ENCODE data around the gene BLOC1S3. TPM values are rescaled to one million over a fixed set of nuclear protein-coding genes. Genes with fewer than 3 reads are reported as not detected.

Gene BLOC1S3
- total and polyA plus RNA-seq, 4 donors = 4.2 to 17.3 (median 8.1) TPM

DNA sequence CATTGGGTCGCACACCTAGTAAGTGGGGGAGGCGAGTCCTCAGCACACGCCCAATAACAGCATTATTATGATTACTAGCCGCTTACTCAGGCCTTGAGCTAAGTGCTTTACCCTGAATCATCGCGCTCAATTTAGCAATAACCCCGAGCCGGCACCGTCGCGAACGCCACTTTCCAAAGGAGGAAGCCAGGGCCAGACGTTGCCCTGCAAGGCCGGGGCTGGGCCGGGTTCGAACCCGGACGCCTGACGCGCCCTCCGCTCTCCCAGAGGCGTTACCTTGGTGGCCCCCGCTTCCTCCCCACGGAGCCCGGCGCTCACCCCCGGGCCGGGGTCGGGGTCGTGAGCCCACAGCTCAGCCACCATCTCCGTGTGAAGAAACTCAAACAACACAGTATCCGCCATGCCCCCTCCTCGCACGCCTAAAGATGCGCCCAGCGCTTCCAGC, 745 bp upstream of the BLOC1S3 start, which contains the start of gene TRAPPC6A:
TSS of gene TRAPPC6A (minus strand) at position 421 of the 445 bp plus-strand sequence. CDS start at position 402, 19 bp downstream.
- WGBS, 2 donors = 1% methylated on average over 34 to 36 of the region's 36 CpGs
- H3K27ac ChIP-seq (ENCODE audit: low read depth in 1 of 2, low read length in 1 of 2) = peak within 1 kb of the TSS; percentile 94 to 96
- TF ChIP-seq, protein P1, sequence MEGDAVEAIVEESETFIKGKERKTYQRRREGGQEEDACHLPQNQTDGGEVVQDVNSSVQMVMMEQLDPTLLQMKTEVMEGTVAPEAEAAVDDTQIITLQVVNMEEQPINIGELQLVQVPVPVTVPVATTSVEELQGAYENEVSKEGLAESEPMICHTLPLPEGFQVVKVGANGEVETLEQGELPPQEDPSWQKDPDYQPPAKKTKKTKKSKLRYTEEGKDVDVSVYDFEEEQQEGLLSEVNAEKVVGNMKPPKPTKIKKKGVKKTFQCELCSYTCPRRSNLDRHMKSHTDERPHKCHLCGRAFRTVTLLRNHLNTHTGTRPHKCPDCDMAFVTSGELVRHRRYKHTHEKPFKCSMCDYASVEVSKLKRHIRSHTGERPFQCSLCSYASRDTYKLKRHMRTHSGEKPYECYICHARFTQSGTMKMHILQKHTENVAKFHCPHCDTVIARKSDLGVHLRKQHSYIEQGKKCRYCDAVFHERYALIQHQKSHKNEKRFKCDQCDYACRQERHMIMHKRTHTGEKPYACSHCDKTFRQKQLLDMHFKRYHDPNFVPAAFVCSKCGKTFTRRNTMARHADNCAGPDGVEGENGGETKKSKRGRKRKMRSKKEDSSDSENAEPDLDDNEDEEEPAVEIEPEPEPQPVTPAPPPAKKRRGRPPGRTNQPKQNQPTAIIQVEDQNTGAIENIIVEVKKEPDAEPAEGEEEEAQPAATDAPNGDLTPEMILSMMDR (IDR thresholded peaks at IDR 0.05; ENCODE audit: control extremely low read depth, extremely low read depth) = no peak
- H3K9me3 ChIP-seq (ENCODE audit: control insufficient read depth in 4 of 4, insufficient read depth in 3 of 4, low read length in 3 of 4) = no peaks in the 10 kb centered on the region
- peaks cover 0 to 3% (median 0%) of the 10 kb centered on the region in 4 donors for H3K36me3 ChIP-seq (ENCODE audit: control insufficient read depth in 4 of 4, insufficient read depth in 4 of 4, low read length in 4 of 4)
- DNase-seq (peak in 1 of 3 donors; percentile 34), ATAC-seq (ENCODE audit: insufficient read depth, low FRiP score) (peak; percentile 3)
- peak within 1 kb of the TSS; percentile 72 for H3K4me3 ChIP-seq
- H3K4me1 ChIP-seq (ENCODE audit: control insufficient read depth in 5 of 5, insufficient read depth in 5 of 5, low read length in 5 of 5) = peaks cover 0 to 18% (median 7%) of the 10 kb centered on the region in 5 donors
- H3K9ac ChIP-seq (ENCODE audit: insufficient read depth in 1 of 2, low read length in 2 of 2) = peak within 1 kb of the TSS; percentile 81 to 86
- H3K27me3 ChIP-seq (ENCODE audit: control insufficient read depth in 3 of 3, insufficient read depth in 3 of 3, low read length in 2 of 3) = no peaks in the 10 kb centered on the region

DNA sequence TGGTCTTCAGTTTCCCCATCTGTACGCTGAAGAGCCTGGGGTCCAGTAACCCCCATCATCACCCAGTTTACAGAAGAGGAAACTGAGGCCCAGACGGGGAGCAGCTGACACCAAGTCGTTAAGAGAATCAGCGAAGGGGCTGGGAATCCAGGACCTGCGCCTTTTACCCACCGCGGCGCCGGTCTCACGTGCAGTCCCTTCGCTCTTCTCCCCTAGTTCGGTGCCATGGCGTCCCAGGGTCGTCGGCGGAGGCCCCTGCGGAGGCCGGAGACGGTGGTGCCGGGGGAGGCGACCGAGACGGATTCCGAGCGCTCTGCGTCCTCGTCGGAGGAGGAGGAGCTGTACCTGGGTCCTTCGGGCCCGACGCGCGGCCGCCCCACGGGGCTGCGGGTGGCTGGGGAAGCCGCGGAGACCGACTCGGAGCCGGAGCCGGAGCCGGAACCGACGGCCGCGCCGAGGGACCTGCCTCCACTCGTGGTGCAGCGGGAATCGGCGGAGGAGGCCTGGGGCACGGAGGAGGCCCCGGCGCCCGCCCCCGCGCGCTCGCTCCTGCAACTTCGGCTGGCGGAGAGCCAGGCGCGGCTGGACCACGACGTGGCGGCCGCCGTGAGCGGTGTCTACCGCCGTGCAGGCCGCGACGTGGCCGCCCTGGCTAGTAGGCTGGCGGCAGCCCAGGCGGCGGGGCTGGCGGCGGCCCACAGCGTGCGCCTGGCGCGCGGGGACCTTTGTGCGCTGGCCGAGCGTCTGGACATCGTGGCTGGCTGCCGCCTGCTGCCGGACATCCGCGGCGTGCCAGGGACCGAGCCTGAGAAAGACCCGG, 698 bp downstream of the BLOC1S3 start:
- Histone ChIP-seq H3K4me1 (ENCODE audit: control insufficient read depth in 5 of 5, insufficient read depth in 5 of 5, low read length in 5 of 5) (peaks cover 0 to 18% (median 7%) of the 10 kb centered on the region in 5 donors), H3K36me3 (ENCODE audit: control insufficient read depth in 4 of 4, insufficient read depth in 4 of 4, low read length in 4 of 4) (peaks cover 0 to 3% (median 0%) of the 10 kb centered on the region in 4 donors), H3K27me3 (ENCODE audit: control insufficient read depth in 3 of 3, insufficient read depth in 3 of 3, low read length in 2 of 3) (no peaks in the 10 kb centered on the region), H3K9ac (ENCODE audit: insufficient read depth in 1 of 2, low read length in 2 of 2) (no peak overlapping the region), H3K27ac (ENCODE audit: low read depth in 1 of 2, low read length in 1 of 2) (peak overlapping the region; percentile 83 to 94), H3K4me3 (peak overlapping the region; percentile 72), H3K9me3 (ENCODE audit: control insufficient read depth in 4 of 4, insufficient read depth in 3 of 4, low read length in 3 of 4) (no peaks in the 10 kb centered on the region)
- DNase-seq = peak in 2 of 3 donors; percentile 9 to 29
- WGBS, 2 donors = 2% methylated on average over 57 to 97 of the region's 97 CpGs
- TF ChIP-seq, protein P1 (IDR thresholded peaks at IDR 0.05; ENCODE audit: control extremely low read depth, extremely low read depth) = no peak
- ATAC-seq (ENCODE audit: insufficient read depth, low FRiP score) = no peak

GRCh38 chr19:45179892-45180370, 1.3 kb downstream of the BLOC1S3 start:
- no peaks in the 10 kb centered on the region for H3K27me3 ChIP-seq (ENCODE audit: control insufficient read depth in 3 of 3, insufficient read depth in 3 of 3, low read length in 2 of 3)
- DNase-seq (no peak), ATAC-seq (ENCODE audit: insufficient read depth, low FRiP score) (no peak)
- peak overlapping the region in 1 of 2 donors; percentile 94 for H3K27ac ChIP-seq (ENCODE audit: low read depth in 1 of 2, low read length in 1 of 2)
- H3K36me3 ChIP-seq (ENCODE audit: control insufficient read depth in 4 of 4, insufficient read depth in 4 of 4, low read length in 4 of 4) = peaks cover 0 to 3% (median 0%) of the 10 kb centered on the region in 4 donors
- TF ChIP-seq, protein P1 (IDR thresholded peaks at IDR 0.05; ENCODE audit: control extremely low read depth, extremely low read depth) = no peak
- H3K4me1 ChIP-seq (ENCODE audit: control insufficient read depth in 5 of 5, insufficient read depth in 5 of 5, low read length in 5 of 5) = peaks cover 0 to 18% (median 7%) of the 10 kb centered on the region in 5 donors
- H3K4me3 ChIP-seq = peak overlapping the region; percentile 72
- 63 to 67% methylated on average over 9 of the region's 9 CpGs for WGBS, 2 donors
- H3K9ac ChIP-seq (ENCODE audit: insufficient read depth in 1 of 2, low read length in 2 of 2) = no peak overlapping the region
- H3K9me3 ChIP-seq (ENCODE audit: control insufficient read depth in 4 of 4, insufficient read depth in 3 of 4, low read length in 3 of 4) = no peaks in the 10 kb centered on the region
